ENCODE data around the gene CDK16.

The CDK16 gene

DNA sequence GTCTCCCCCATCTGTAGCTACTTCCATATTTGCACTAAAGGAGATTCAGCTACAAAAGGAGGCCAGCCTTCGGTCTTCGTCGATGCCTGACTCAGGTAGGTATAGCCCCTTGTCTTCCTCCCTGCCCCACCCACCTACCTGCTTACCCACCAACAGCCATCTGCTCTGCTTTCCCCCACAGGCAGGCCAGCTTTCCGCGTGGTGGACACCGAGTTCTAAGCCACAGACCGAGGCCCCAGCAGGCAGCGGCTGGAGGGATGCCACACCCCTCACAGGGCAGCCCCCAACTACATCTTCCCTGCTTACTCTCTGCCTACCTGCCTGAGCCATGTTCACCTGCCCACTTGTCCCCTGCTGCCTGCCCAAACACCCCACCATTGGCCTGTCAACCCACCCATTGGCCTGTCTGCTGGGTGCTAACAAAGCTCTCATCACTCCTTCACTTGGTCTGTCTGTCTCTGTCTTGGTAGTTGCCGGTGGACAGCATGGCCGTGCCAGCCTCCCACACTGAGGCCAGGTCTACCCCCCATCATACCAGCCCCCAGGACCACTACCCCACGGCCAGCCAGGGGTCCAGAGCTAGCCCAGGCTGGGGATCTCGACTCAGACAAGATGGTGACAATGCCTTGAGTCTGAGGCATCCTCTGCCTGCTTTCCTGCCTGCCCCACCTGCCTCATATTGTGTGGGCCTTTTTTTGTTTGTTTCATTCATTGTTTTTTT lies 10.2 kb downstream of the CDK16 start:
- no peak for DNase-seq

GRCh38 chrX:47229427-47229826 lies 10.9 kb downstream of the CDK16 start:
- DNase-seq = no peak

DNA sequence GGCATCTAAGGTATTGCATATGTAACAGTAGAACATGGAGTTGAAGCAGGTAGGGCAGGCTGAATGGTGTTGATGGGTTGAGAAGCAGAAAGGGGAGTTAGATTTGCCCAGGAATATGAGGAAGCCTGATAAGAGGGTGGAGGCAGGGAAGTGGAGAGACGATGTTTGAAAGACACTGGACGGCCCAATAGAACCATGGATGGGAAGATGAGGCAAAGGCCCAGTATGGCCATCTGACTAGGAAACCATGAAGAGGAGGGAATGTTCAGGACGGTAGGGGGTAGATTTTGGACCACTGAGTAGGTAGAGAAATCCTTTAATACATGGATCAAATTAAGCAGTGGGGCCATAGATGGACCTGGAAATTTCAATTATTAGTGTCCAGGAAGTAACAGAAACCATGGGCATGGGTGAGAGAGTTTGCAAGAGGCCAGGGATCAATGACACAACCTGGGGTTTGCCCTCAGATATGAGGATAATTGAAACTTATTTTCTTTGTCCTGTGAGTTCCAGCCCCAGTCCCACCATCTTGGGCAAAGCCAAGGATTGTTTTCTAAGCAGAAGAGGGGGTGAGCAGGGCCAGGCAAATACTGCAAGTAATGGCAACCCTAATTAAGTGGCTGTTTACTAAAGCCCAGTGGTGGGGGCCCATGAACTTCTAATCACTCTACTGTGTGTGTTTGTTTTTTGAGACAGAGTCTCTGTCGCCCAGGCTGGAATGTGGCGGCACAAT lies 11.8 kb downstream of the CDK16 start:
- no peak for DNase-seq

DNA sequence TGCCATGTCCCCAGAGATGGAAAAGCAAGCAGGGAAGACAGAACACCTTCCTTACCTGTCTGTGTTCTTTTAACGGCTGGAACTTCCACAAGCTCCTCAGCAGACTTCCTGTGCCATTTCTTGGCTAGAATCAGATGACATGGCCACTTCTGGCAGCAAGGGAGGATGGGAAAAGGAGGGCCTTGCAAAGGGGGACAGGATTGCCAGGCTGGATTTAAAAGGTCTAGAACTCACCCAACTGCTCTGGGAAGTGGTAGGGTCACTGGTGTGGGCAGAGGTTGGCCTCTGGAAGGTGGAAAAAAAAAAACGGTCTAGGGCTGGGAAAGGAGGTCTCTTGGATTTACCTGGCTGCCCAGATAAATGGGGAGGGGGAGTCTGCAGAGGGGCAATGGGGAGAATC lies 12.7 kb downstream of the CDK16 start:
- no peak for DNase-seq

- no peak for DNase-seq
Measured at GRCh38 chrX:47232197-47232802, 13.8 kb downstream of the CDK16 start.

DNA sequence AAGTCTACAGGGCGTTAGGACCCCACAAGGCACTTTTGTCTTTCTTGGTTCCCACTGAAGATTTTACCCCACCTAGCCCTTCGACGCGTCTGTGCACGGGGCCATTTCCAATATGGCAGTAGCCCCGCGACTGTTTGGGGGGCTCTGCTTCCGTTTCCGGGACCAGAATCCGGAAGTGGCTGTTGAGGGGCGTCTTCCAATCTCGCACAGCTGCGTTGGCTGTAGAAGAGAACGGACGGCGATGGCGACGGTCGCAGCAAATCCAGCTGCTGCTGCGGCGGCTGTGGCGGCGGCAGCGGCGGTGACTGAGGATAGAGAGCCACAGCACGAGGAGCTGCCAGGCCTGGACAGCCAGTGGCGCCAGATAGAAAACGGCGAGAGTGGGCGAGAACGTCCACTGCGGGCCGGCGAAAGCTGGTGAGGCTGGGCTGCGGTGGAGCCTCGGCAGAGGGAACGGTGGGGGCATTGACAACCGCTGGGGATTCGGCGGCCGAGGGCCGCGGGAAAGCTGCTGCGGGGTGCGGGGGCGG lies 14.4 kb downstream of the CDK16 start, which contains the start of gene USP11:
Gene USP11 (plus strand): TSS at position 207 of the 530 bp plus-strand sequence. CDS start 35 bp downstream, at position 242.
- peak; percentile 24 for DNase-seq

- DNase-seq = peak; percentile 96
Measured at GRCh38 chrX:47233333-47234113, 15.0 kb downstream of the CDK16 start.

DNA sequence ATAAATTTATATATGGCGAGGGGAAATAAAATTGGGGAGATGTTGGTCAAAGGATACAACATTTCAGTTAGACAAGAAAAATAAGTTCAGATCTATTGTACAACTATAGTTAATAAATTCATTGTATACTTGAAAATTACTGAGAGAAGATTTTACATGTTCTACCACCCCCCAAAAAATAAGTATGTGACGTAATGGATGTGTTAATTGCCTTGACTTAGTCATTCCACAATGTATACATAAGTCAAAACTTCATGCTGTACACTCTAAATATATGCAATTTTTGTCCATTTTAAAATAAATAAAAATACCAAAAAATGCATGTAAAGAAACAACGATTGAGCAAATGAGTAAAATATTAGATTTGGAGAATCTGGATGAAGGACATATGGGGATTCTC lies 16.1 kb downstream of the CDK16 start:
- no peak for DNase-seq

GRCh38 chrX:47235691-47236103 lies 17.2 kb downstream of the CDK16 start:
- DNase-seq = no peak

DNA sequence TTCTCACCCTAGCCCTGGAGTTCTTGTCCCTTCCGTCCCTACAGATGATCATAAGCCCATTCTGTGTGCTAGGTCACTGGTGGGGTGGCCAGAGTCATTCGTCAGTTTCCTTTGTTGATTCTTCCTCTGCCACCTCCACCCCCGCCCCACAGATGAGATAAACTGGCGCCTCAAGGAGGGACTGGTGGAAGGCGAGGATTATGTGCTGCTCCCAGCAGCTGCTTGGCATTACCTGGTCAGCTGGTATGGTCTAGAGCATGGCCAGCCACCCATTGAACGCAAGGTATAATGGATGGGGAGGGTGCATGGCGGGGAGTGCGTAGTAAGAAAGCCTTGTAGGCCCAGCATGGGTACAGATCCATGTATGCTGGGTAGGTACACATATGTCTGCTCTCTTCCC lies 20.7 kb downstream of the CDK16 start:
- DNase-seq = no peak

DNA sequence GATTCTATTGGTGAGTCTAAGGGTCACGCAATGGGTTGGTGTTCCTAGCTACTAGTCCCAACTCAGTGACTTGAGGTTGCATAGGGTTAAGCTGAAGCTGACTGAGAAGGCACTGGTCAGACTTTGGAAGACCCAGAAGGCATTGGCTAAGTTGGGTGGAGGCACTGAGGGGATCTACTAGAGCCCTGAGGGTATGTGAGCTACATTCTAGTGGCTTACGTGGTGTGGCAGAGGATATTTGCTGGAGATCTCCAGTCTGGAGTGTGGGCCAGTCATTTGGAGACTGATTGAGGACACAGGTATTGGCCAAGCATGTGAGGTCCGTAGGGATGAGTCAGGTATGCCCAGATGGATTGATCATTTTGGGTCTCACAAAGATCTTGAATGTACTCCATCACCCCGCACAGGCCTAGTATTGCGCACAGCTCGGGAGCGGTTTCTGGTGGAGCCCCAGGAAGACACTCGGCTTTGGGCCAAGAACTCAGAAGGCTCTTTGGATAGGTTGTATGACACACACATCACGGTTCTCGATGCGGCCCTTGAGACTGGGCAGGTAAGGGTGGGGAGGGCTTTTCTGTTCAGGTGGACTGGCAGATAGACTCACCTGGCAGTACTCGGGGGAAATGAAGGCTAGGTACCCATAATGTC lies 21.5 kb downstream of the CDK16 start:
- DNase-seq = no peak

DNA sequence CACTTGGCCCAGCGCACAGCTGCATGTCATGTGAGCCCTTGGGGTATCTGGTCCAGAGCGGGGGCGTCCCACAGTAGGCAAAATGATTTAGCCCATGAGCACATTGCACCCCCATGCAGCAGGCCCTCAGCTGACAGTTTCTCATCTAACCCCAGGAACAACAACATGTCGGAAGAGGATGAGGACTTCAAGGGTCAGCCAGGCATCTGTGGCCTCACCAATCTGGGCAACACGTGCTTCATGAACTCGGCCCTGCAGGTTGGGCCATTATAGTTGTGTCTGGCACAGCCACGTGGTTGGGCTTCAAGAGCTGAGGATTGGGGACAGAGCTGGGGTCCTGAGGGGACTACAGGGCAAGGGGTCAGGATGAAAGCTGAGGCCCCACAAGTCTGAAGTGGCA lies 22.1 kb downstream of the CDK16 start:
- DNase-seq = no peak

DNA sequence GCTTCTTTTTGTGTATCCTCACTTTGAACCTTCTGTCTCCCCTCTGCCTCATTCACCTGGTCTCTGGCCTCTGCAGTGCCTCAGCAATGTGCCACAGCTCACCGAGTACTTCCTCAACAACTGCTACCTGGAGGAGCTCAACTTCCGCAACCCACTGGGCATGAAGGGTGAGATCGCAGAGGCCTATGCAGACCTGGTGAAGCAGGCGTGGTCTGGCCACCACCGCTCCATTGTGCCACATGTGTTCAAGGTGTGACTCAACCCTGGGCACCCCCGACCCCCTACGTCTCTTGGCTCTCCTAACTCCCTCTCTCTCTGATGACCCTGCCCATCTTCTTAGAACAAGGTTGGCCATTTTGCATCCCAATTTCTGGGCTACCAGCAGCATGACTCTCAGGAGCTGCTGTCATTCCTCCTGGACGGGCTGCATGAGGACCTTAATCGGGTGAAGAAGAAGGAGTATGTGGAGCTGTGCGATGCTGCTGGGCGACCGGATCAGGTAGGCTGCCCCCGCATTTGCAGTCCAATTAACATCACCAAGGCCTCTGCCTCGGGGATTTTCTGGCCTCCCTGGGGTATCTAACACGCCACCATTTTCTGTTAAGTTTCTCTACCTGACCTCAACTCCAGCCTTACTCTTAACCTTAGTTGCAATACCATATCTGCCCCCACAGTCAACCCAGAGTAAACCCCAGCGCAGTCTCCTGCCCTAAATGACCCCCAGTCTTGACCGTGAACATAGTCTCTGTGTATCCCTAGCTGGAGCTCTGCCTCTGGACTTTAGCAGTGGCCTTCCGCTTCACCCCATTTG lies 22.9 kb downstream of the CDK16 start:
- DNase-seq = no peak

DNA sequence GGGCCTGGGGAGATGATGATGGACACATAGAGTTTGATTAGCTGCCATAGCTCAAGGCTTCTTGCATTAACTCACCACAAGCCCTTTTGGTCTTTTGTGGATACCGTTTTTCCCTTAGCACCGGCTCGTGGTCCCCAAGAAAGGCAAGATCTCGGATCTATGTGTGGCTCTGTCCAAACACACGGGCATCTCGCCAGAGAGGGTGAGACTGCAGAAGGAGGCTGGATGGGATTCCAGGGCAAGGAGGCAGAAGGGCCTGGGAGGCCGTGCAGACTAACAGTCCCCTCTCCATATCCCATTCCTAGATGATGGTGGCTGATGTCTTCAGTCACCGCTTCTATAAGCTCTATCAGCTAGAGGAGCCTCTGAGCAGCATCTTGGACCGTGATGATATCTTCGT lies 23.8 kb downstream of the CDK16 start:
- DNase-seq = no peak

GRCh38 chrX:47243351-47243750 lies 24.9 kb downstream of the CDK16 start:
- no peak for DNase-seq

GRCh38 chrX:47244676-47245075 lies 26.2 kb downstream of the CDK16 start:
- DNase-seq = no peak

- DNase-seq = no peak
Measured at GRCh38 chrX:47245156-47245555, 26.7 kb downstream of the CDK16 start.

DNA sequence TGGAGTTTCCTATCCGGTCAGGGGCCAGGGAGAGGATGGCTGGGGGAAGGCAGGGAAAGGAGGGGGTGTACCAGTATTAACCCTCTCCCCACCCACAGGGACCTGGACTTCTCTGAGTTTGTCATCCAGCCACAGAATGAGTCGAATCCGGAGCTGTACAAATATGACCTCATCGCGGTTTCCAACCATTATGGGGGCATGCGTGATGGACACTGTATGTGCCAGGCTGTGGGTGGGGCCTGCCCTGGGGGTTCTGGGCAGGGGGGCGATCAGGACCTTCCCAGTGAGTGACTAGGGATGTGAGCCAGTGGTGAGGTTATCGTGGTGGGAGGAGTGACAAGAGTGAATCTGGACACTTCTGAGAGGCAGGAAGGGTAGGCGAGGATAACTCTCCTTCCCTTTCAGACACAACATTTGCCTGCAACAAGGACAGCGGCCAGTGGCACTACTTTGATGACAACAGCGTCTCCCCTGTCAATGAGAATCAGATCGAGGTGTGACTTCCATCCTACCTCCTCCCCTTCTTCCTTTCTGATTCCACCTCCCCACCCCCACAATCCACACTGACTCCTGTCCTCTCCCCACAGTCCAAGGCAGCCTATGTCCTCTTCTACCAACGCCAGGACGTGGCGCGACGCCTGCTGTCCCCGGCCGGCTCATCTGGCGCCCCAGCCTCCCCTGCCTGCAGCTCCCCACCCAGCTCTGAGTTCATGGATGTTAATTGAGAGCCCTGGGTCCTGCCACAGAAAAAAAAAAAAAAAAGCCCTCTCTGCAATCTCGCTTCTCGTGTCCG lies 28.9 kb downstream of the CDK16 start:
- no peak for DNase-seq

DNA sequence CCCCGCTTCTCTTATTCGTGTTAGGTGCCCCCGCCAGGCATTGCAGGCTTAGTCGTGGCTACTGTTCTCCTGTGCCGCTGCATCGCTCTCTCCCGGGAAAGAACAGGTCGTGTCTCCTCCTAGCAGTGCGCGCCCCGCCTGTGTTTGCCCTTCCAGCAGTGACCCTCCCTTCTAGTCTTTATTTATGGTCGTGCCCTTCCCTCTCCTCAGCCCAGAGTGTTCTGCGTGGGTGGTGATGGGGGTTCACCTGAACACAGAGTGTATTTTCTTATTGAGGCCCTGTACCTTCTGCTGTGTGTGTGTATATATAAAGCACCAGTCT lies 29.5 kb downstream of the CDK16 start:
- DNase-seq = no peak

- DNase-seq = no peak
Measured at GRCh38 chrX:47248576-47248975, 30.1 kb downstream of the CDK16 start.

DNA sequence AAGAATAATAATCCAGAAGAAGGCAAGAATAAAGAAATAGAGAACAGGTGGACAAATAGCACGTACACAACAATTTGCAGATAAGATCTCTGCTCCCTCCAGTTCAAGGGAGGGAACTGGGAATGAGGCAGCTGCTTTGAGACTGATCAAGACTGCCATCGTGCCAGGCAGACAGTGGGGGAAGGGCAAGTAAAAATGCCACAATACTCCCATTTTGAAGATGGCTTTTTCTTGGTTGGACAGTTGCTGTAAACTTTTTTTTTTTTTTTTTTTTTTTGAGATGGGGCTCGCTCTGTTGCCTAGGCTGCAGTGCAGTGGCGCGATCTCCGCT lies 31.5 kb downstream of the CDK16 start:
- DNase-seq = no peak

Data from NCI-H526 treated with DMSO at 0.1 percent for 48 hours (cell line).